Osteocyte (in vitro differentiated cells): ENCODE data around the gene ZNRF1. TPM values are rescaled to one million over a fixed set of nuclear protein-coding genes. Genes with fewer than 3 reads are reported as not detected.
A peak's percentile ranks its signal among the peaks of the same experiment; 100 is the strongest.

Source experiments
- DNase-seq: peaks from one replicate; pipeline ENCODE4 v3.0.0; 2021; ENCODE audit warnings: mixed read lengths; ENCODE audit not compliant: unreplicated experiment; ENCODE audit errors: extremely low spot score
- H3K27ac Mint-ChIP-seq: one replicate; pipeline ENCODE4 v1.8.0; 2021; ENCODE audit warnings: mild to moderate bottlenecking, mixed read lengths; ENCODE audit not compliant: unreplicated experiment
- H3K27me3 Mint-ChIP-seq: one replicate; pipeline ENCODE4 v1.8.0; 2021; ENCODE audit warnings: mixed read lengths; ENCODE audit not compliant: unreplicated experiment
- H3K36me3 Mint-ChIP-seq: one replicate; pipeline ENCODE4 v1.8.0; 2021; ENCODE audit warnings: mixed read lengths; ENCODE audit not compliant: unreplicated experiment
- H3K4me1 Mint-ChIP-seq: one replicate; pipeline ENCODE4 v1.8.0; 2021; ENCODE audit warnings: mixed read lengths; ENCODE audit not compliant: unreplicated experiment
- H3K4me3 Mint-ChIP-seq: one replicate; pipeline ENCODE4 v1.8.0; 2021; ENCODE audit warnings: mild to moderate bottlenecking, moderate library complexity, mixed read lengths; ENCODE audit not compliant: unreplicated experiment
- H3K9me3 Mint-ChIP-seq: one replicate; pipeline ENCODE4 v1.8.0; 2021; ENCODE audit warnings: mixed read lengths; ENCODE audit not compliant: unreplicated experiment
- total RNA-seq: library from RNA; stranded (reverse); gene quantifications from 2 replicates; pipeline ENCODE4 v1.2.1, GENCODE V29; 2021
- TF ChIP-seq, protein P1 (sequence below): fragments of 200-600 bp; sonication (generic); IDR thresholded peaks from 2 replicates; pipeline ENCODE4 v1.5.0; 2021; ENCODE audit warnings: antibody characterized with exemption, mild to moderate bottlenecking, moderate library complexity

ZNRF1 gene
- total RNA-seq, 1 donor from 2014 or later = 32.1 TPM

DNA sequence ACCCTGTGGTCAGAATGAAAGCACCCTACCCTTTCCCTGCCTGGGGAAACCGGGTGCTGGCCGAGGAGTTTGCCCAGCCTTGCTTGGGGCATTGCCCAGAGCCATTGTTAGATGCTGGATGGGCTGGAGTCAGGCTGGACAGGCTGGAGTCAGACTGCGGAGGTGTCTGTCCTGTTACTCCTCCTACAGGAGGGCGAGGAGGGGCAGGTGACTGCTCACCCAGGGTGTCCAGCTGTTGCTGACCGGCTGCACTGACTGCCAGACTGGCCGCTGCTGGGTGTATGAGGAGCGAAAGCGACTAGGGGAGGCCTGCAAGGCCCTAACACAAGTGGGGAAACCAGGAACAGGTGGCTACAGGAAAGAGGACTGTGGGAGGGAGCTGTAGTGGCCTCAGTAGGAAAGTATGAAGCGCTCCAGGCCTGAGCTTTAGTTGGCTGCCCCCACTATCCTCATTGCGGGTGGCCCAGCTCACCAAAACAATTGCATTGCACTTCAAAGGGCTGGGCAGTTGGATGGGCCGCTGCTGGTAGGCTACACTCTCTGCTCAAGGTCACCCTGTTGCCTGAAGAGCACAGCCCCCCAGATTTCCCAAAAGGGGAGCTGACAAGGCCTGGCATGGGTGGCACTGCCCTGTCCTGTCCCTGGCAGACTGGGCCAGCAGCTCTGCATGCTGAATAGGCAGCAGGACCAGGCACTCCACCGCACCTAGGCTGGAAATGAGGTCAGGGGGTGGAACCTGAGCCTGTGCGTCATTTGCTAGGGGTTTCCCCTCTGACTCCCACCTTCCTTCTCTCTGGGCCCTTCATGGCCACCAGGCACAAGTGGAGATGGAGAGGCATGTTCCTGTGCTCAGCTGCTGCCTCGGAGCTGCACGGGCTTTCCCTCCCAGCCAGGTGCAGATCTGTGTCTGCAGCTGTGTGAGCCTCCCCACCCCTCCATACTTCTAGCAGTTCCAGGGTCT, 99.4 kb downstream of the ZNRF1 start:
- Mint-ChIP-seq H3K36me3 (peaks cover 12% of the 10 kb centered on the region), H3K4me3 (no peak overlapping the region), H3K27me3 (no peaks in the 10 kb centered on the region), H3K4me1 (peaks cover 24% of the 10 kb centered on the region), H3K27ac (no peak overlapping the region), H3K9me3 (no peaks in the 10 kb centered on the region)
- no peak for DNase-seq
- TF ChIP-seq, protein P1, sequence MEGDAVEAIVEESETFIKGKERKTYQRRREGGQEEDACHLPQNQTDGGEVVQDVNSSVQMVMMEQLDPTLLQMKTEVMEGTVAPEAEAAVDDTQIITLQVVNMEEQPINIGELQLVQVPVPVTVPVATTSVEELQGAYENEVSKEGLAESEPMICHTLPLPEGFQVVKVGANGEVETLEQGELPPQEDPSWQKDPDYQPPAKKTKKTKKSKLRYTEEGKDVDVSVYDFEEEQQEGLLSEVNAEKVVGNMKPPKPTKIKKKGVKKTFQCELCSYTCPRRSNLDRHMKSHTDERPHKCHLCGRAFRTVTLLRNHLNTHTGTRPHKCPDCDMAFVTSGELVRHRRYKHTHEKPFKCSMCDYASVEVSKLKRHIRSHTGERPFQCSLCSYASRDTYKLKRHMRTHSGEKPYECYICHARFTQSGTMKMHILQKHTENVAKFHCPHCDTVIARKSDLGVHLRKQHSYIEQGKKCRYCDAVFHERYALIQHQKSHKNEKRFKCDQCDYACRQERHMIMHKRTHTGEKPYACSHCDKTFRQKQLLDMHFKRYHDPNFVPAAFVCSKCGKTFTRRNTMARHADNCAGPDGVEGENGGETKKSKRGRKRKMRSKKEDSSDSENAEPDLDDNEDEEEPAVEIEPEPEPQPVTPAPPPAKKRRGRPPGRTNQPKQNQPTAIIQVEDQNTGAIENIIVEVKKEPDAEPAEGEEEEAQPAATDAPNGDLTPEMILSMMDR = no peak

DNA sequence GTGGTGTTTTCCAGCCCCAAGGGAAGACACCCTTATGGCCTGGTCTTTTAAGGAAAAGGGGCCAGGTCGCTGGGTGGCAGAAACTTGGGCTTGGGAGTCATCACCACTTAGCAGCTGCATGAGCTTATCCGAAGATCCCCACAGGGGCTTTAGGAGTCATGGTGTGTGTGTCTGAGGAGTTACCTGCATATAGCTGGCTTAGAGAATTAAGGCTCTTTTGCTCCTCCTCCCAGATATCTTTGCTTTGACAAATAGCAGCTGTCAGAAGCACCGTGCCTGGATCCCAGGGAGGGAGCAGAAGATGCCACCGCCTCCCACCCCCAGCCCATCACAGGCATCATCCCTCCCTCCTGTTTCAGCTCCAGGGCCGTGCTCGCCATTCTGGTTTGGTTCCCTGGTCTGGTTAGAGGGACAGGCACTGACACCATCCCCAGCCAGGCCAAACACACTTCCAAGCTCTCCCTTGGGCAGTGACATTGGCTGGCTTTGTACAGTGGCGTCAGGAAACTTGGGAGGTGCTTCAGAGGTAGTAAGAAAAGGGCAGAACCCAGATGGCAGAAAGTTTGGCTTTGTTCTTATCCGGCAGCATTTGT, 100.3 kb downstream of the ZNRF1 start:
- Mint-ChIP-seq H3K4me3 (no peak overlapping the region), H3K27ac (peak overlapping the region; percentile 75), H3K4me1 (peaks cover 24% of the 10 kb centered on the region), H3K27me3 (no peaks in the 10 kb centered on the region), H3K9me3 (no peaks in the 10 kb centered on the region), H3K36me3 (peaks cover 15% of the 10 kb centered on the region)
- TF ChIP-seq, protein P1 = no peak
- DNase-seq = no peak

DNA sequence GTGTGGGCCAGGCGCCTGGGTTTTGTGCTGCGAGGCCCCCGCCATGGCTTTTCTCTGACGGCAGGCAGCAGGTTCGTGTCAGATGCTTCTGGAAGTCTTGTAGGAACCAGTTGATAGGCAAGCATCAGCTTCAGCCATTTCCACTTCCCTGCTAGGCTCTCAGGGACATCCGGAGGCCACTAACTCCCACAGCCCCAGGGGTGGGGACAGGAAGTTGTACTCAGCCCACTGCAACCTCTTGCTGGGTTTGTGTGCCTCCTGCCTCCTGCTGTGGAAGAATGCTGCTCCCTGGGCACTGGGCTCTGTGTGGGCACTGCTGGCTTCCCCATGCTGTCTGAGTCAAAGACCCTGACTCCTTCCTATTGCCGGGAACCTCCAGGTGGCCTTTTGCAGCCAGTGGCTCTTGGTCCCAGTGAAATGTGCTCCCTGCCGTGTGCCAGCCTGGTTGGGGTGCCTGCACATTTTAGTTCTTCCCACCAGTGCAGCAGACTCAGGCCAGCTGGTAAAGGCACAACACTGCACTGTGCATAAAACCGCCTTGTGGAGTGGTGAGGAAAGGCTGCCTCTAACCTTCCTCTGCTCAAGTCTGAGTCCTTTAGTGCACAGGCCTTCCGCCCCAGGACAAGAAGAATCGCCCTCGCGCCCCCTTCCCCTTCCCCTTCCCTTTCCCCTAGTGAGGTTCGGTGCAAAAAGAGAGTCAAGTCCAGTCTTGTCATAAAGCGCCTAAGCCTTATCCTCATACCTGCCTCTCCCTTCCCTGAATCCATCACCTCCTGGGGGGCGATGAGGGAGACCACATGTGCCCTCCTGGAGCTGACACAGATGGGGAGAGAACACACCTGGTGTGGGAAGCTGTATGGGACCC, 101.1 kb downstream of the ZNRF1 start:
- Mint-ChIP-seq H3K27ac (peak overlapping the region; percentile 75), H3K9me3 (no peaks in the 10 kb centered on the region), H3K27me3 (no peaks in the 10 kb centered on the region), H3K4me3 (no peak overlapping the region), H3K4me1 (peaks cover 31% of the 10 kb centered on the region), H3K36me3 (peaks cover 12% of the 10 kb centered on the region)
- TF ChIP-seq, protein P1 = no peak
- no peak for DNase-seq

DNA sequence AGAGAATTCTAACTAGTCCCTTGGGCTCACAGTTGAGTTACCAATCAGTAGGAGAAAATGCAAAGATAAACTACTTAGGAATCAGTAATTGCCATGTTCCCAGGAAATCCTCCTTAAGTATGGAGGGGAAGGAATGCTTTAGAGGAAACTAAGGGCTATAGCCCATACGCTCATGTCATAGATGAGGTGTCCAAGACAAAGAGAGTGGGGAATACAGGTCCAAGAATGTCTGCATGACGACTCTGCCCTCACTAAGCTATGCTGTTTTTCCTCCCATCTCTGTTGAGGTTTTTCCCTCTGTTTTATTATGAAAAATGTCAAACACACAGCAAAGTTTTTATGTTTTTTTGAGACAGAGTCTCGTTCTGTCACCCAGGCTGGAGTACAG, 101.8 kb downstream of the ZNRF1 start:
- Mint-ChIP-seq H3K36me3 (peaks cover 15% of the 10 kb centered on the region), H3K4me1 (peaks cover 37% of the 10 kb centered on the region), H3K9me3 (no peaks in the 10 kb centered on the region), H3K27ac (peak overlapping the region; percentile 75), H3K27me3 (no peaks in the 10 kb centered on the region), H3K4me3 (no peak overlapping the region)
- no peak for DNase-seq
- TF ChIP-seq, protein P1 = no peak
